HL-60 (cell line): Measurements from ENCODE around the gene COL23A1.

Source experiments
- CTCF ChIP-seq: IDR thresholded peaks from one replicate; pipeline ENCODE4 v1.5.1; 2011; ENCODE audit warnings: low read length, control low read depth, inconsistent platforms; ENCODE audit not compliant: insufficient read depth
- GABPA ChIP-seq: IDR thresholded peaks from 2 replicates; pipeline ENCODE4 v1.6.1; 2012; ENCODE audit warnings: low read depth
- POLR2AphosphoS5 ChIP-seq: IDR thresholded peaks from 2 replicates; pipeline ENCODE4 v1.6.1; 2012; ENCODE audit warnings: low read depth
- REST ChIP-seq: IDR thresholded peaks from 2 replicates; pipeline ENCODE4 v1.6.1; 2012; ENCODE audit warnings: low read depth; ENCODE audit not compliant: insufficient replicate concordance

- TF ChIP-seq GABPA (no peak), CTCF (no peak), POLR2AphosphoS5 (no peak), REST (no peak)
Measured at GRCh38 chr5:178330791-178331404, 259.3 kb downstream of the COL23A1 start.
